Hepatocyte (in vitro differentiated cells): Measurements from ENCODE around the gene PRICKLE3. TPM values are rescaled to one million over a fixed set of nuclear protein-coding genes. Genes with fewer than 3 reads are reported as not detected.

Source experiments
- DNase-seq: peaks from one replicate; pipeline ENCODE4 v3.0.0-alpha.2; 2016; ENCODE audit warnings: low spot score
- H2AFZ ChIP-seq: fragments of 200-600 bp; sonication (generic); 2 replicates; pipeline ENCODE4 v1.6.0; 2016; ENCODE audit warnings: antibody characterized with exemption, mild to moderate bottlenecking
- H3K27ac ChIP-seq: fragments of 200-600 bp; sonication (generic); 2 replicates; pipeline ENCODE4 v1.5.1; 2016; ENCODE audit warnings: mild to moderate bottlenecking
- H3K27me3 ChIP-seq: fragments of 200-600 bp; sonication (generic); 2 replicates; pipeline ENCODE4 v1.6.1; 2016
- H3K36me3 ChIP-seq: fragments of 200-600 bp; sonication (generic); replicated peaks from 2 replicates; pipeline ENCODE4 v1.5.1; 2016; ENCODE audit warnings: low read depth; ENCODE audit not compliant: insufficient read depth
- H3K4me1 ChIP-seq: fragments of 200-600 bp; sonication (generic); 2 replicates; pipeline ENCODE4 v1.5.1; 2016; ENCODE audit warnings: mild to moderate bottlenecking, moderate library complexity; ENCODE audit not compliant: insufficient read depth
- H3K4me2 ChIP-seq: fragments of 200-600 bp; sonication (generic); 2 replicates; pipeline ENCODE4 v1.6.0; 2016
- H3K4me3 ChIP-seq: fragments of 200-600 bp; sonication (generic); 2 replicates; pipeline ENCODE4 v1.5.1; 2016; ENCODE audit warnings: mild to moderate bottlenecking
- H3K79me2 ChIP-seq: fragments of 200-600 bp; sonication (generic); 2 replicates; pipeline ENCODE4 v1.6.0; 2017; ENCODE audit warnings: mild to moderate bottlenecking
- H3K9me2 ChIP-seq: fragments of 200-600 bp; sonication (generic); replicated peaks from 2 replicates; pipeline ENCODE4 v1.6.0; 2017; ENCODE audit warnings: mild to moderate bottlenecking; ENCODE audit not compliant: insufficient read depth
- H3K9me3 ChIP-seq: fragments of 200-600 bp; sonication (generic); 2 replicates; pipeline ENCODE4 v1.5.1; 2016; ENCODE audit warnings: low read depth, mild to moderate bottlenecking
- H4K20me1 ChIP-seq: fragments of 200-600 bp; sonication (generic); 2 replicates; pipeline ENCODE4 v1.6.0; 2016; ENCODE audit warnings: mild to moderate bottlenecking; ENCODE audit not compliant: insufficient read depth, poor library complexity, severe bottlenecking
- EZH2 ChIP-seq: fragments of 200-600 bp; sonication (generic); IDR thresholded peaks from 2 replicates; pipeline ENCODE4 v1.6.1; 2016; ENCODE audit warnings: antibody characterized with exemption, mild to moderate bottlenecking, borderline replicate concordance
- EZH2phosphoT487 ChIP-seq: fragments of 200-600 bp; sonication (generic); IDR thresholded peaks from one replicate; pipeline ENCODE4 v1.6.1; 2018; ENCODE audit warnings: antibody characterized with exemption, mild to moderate bottlenecking, low read depth, moderate library complexity; ENCODE audit not compliant: unreplicated experiment, severe bottlenecking
- WGBS: methylation state at CpG from one replicate; pipeline ENCODE4 v1.1.6; 2016; ENCODE audit warnings: low lambda C conversion rate; ENCODE audit errors: missing lambda C conversion rate; 5-methylcytosine and 5-hydroxymethylcytosine counted together
- polyA plus RNA-seq: library from polyadenylated mRNA; unstranded; fragments of >200 nt; fragmentation: Nextera tagmentation; extraction: Ambion mirVana; gene quantifications from 2 replicates; pipeline ENCODE4 v1.2.1, GENCODE V29; 2016
- total RNA-seq: library from RNA; depleted of rRNA; stranded (reverse); fragments of >200 nt; gene quantifications from 2 replicates; pipeline ENCODE4 v1.2.3, GENCODE V29; 2014
- TF ChIP-seq, protein P1 (sequence below): fragments of 200-600 bp; sonication (generic); IDR thresholded peaks from 2 replicates; pipeline ENCODE4 v1.5.1; 2016; ENCODE audit warnings: antibody characterized with exemption, mild to moderate bottlenecking; ENCODE audit not compliant: poor library complexity

The PRICKLE3 gene
- total and polyA plus RNA-seq, 2 experiments from 2014 or later: 6.1 to 9.3 TPM

DNA sequence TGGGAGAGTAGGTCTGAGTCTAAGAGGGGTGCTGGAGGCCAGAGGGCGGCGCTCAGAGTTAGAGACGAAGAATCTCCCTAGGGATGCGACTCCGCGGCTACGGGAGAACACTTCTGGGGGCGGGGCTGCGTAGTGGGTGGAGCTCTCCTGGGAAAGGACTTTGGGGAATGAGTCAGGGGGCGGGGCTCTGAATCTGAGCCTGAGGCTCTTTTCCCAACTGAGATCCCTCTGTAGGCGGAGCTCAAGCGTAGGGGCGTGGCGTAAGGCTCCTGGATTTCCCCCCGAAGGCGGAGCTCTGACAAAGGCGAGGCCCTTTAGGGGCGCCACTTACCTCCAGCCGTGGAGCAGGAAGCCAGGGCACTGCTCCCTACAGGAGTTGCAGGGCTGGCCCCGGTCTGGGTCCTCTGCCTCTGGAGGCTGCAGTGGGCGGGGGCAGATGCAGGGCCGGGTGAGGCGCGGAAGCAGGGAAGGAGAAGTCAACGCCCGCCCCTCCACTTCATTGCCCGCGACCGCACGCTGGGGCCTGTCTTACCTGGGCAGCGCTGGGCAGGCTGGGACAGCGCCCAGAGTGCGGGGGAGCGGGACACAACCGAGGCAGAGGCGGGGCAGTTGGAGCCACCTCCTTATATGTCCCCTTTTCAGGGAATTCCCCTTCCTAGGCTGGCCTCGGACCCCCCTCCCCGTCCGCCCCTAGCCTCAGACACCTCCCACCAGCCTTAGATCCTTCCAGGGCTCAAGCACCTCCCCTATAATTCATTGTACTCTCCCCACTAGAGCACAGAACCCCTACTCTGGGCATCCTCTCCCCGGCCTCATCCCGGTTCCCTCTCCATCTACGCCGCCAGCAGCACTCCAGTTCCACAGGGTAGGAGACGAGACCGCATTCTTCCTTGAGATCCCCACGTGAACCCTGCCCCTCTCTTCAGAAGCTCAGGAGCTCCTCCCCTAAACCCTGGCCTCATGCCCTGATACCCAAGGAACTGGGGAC is 1.6 kb downstream of the PRICKLE3 start:
- Histone ChIP-seq H3K36me3 (no peaks in the 10 kb centered on the region), H3K9me2 (no peaks in the 10 kb centered on the region), H3K27ac (peak overlapping the region; percentile 45), H3K4me2 (peak overlapping the region; percentile 86), H4K20me1 (no peaks in the 10 kb centered on the region), H2AFZ (no peak overlapping the region), H3K4me1 (no peaks in the 10 kb centered on the region), H3K27me3 (no peaks in the 10 kb centered on the region), H3K9me3 (no peaks in the 10 kb centered on the region), H3K4me3 (no peak overlapping the region), H3K79me2 (no peaks in the 10 kb centered on the region)
- 60% methylated on average over 43 of the region's 46 CpGs for WGBS
- peak; percentile 93 for DNase-seq
- TF ChIP-seq, protein P1, sequence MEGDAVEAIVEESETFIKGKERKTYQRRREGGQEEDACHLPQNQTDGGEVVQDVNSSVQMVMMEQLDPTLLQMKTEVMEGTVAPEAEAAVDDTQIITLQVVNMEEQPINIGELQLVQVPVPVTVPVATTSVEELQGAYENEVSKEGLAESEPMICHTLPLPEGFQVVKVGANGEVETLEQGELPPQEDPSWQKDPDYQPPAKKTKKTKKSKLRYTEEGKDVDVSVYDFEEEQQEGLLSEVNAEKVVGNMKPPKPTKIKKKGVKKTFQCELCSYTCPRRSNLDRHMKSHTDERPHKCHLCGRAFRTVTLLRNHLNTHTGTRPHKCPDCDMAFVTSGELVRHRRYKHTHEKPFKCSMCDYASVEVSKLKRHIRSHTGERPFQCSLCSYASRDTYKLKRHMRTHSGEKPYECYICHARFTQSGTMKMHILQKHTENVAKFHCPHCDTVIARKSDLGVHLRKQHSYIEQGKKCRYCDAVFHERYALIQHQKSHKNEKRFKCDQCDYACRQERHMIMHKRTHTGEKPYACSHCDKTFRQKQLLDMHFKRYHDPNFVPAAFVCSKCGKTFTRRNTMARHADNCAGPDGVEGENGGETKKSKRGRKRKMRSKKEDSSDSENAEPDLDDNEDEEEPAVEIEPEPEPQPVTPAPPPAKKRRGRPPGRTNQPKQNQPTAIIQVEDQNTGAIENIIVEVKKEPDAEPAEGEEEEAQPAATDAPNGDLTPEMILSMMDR: no peak
- TF ChIP-seq EZH2 (no peak), EZH2phosphoT487 (no peak)

- H2AFZ ChIP-seq: no peak overlapping the region
- no peaks in the 10 kb centered on the region for H3K9me3 ChIP-seq
- no peak overlapping the region for H3K4me3 ChIP-seq
- 85% methylated on average over 13 of the region's 18 CpGs for WGBS
- TF ChIP-seq EZH2 (no peak), EZH2phosphoT487 (no peak)
- TF ChIP-seq, protein P1: no peak
- H3K79me2 ChIP-seq: no peaks in the 10 kb centered on the region
- H3K36me3 ChIP-seq: no peaks in the 10 kb centered on the region
- DNase-seq: no peak
- peak overlapping the region; percentile 86 for H3K4me2 ChIP-seq
- H3K9me2 ChIP-seq: no peaks in the 10 kb centered on the region
- no peaks in the 10 kb centered on the region for H4K20me1 ChIP-seq
- H3K27ac ChIP-seq: no peak overlapping the region
- no peaks in the 10 kb centered on the region for H3K4me1 ChIP-seq
- H3K27me3 ChIP-seq: no peaks in the 10 kb centered on the region
These were observed 2.4 kb downstream of the PRICKLE3 start for GRCh38 chrX:49183701-49184281.

- no peaks in the 10 kb centered on the region for H3K4me1 ChIP-seq
These were observed 6.8 kb downstream of the PRICKLE3 start for GRCh38 chrX:49179358-49179757.

More at GRCh38 chrX:49179358-49179757, 6.8 kb downstream of the PRICKLE3 start:
- TF ChIP-seq, protein P1: no peak
- no peak for TF ChIP-seq EZH2
- no peak for TF ChIP-seq EZH2phosphoT487
- no peaks in the 10 kb centered on the region for H3K79me2 ChIP-seq
- H3K4me3 ChIP-seq: no peak overlapping the region
- no peak for DNase-seq
- no peaks in the 10 kb centered on the region for H3K9me3 ChIP-seq
- H3K36me3 ChIP-seq: no peaks in the 10 kb centered on the region
- no peak overlapping the region for H2AFZ ChIP-seq
- no peaks in the 10 kb centered on the region for H3K9me2 ChIP-seq
- 72% methylated on average over 2 of the region's 2 CpGs for WGBS
- no peak overlapping the region for H3K4me2 ChIP-seq
- H3K27ac ChIP-seq: no peak overlapping the region
- H4K20me1 ChIP-seq: no peaks in the 10 kb centered on the region
- H3K27me3 ChIP-seq: no peaks in the 10 kb centered on the region
